ENCODE data around the gene NCKAP5.
"Not testable (repeated sequence)": the region's sequence is repeated elsewhere in the genome, so short reads cannot be mapped to it uniquely, and the experiment has no call there.

NCKAP5 gene

DNA sequence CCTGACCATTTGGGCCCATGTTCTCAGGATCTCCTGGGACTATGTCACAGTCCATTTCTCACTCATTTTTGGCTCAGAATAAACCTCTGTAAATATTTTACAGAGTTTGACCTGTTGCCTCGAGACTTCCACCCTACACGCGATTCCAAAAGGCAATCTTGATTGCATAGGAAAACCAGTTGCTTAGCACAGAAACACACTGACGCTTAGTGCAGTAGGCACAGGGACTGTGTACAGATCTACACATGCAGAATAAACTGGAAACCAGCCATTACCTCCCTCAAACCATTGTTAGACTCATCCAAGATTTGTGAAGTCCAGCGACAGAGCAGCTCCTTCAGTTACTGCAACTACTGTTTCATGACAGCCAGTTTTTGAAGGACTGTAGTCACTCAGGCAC, 73.0 kb downstream of the NCKAP5 start:
- DNase-seq: no peak

DNA sequence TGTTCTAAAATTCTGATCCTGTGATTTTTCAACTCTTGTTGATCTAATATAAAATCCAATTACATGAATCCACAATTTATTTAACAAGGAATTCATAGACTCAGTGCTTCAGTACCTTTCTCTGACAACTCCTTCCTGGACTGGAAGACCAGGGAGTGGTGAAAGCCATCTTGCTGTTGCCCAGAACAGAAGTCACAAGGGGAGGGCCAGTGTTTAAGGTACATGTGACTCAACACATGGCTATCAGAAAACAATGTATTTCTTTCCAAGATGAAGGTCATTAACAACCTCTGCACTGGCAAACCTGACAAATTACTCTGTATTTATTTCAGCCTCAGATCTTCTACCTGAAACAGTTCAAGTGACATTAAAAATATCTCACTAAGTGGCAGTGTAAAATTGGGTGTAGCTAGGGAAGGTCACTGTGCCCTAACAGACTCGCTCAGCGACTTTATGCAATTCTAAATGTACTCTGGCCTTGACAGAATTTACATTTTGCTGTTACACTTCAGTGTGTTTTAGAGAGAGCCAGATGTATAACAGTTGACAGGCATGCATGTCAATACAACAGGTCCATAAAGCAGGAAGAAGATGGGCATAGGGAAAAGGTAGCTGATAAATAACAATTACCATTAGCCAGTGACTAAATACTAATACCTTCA, 75.4 kb downstream of the NCKAP5 start:
- DNase-seq: no peak

DNA sequence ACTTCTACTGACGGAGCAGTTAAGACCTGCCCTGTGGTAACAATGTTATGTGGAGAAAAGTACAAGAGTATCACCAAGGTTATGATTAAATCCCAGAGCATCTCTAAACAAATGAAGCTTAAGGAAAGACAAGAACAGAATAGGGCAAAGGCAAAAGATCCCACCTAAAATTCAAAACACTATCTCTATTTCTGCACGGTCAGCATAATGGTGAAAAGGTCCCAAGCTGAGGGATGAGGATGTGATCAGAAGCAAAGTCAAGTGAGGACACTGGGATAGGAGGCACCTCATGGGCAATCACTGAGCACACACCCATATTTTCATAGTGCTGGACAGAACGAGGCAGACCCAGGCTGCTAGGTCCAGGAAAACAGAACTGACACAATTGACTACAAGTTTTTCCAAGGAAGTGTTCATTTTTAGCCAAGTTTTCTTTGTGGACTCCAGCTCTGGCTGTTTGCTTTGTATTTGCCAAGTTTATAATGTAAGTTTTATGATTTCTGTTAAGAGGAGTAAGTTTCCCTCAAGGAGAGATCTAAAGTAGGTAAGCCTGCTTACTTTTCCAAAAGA, 77.8 kb downstream of the NCKAP5 start:
- DNase-seq: no peak

DNA sequence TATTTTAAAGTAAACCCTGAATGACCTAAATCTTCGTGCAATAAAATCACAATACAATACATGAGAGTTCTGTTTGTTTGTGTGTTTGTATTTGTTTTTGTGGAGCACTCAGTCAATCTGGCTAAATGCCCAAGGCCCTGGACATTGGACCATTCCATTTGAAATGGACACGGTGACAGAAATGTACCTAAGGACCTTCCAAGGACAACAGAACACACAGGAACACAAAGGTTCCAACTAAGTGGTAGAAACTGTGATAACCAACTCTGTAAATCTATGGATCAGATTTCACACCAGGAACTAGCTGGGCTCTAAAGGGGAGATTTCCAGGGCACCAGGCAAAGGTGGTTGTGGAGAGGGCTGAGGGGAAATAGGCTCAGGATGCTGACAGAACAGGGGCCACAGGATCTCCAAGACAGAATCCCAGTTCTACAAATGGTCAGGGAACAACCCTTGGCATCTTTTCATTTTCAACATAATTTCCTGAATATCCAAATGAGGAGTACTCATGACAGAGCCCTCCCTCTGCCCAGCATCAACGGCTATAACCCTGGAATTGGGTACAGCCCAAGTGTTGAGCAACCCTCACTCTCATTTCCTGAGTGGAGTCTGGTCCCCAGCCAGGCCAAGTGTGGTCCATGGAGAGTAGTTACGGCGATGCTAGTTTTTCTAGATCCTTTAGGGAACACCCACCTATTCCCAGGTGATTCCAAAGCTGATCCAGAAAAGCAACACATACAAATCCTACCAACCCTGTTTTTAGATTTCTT, 78.4 kb downstream of the NCKAP5 start:
- no peak for DNase-seq

DNA sequence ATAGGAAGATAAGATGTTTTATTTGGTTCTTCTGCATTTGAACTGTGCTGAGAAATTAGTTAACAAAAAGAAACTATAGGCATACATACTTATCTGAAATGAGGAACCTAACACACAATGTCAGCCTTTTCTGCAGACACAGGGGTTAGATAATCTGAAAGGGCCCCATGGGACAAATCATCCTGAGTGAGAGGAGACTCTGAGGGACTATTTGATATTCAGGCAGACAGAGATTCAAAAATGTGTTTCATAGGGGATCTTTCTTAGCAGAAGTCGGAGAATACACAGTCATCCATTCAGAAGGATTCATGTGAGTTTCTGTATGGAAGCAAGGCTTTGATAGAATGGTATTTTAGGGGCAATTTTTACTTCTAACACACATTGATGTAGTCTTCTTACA, 79.1 kb downstream of the NCKAP5 start:
- no peak for DNase-seq

GRCh38 chr2:133486771-133487191, 81.5 kb downstream of the NCKAP5 start:
- no peak for DNase-seq

DNA sequence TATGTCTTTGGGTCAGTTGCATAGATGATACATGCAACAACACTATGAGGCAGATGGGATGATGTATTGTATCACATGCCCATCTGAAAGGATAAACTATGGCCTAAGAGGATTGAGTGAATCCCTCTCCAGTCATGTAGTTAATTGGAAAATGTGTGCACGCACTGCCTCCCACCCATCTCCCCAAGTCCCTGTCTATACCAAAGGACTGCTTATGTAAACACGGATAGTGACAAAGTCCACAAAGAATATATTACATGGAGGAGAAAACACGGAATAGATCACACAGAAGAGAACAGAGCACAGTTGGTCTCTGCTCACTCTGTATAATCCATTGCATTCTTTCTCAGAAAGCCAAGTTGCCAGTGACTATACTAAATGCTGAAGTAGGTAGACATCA, 82.4 kb downstream of the NCKAP5 start:
- DNase-seq: no peak

DNA sequence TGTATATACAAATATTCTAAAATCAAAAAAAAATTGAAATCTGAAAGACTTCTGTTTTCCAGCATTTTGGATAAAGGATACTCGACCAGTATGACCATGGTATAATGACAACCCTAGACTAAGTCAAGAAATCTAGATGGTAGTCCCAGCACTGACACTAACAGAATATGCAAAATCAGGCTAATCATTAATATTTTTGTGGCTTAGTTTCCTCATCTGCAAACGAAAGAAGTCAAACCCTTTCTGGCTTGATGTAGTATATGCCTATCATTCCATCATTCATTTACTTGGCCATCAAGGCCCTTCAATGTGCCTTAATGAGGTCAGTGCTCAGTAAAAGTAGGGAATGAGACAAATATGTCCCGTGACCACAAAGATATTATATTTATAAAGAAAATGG, 83.5 kb downstream of the NCKAP5 start:
- no peak for DNase-seq

- no peak for DNase-seq
Measured at GRCh38 chr2:133484106-133484505, 84.2 kb downstream of the NCKAP5 start.

GRCh38 chr2:133483181-133483580, 85.1 kb downstream of the NCKAP5 start:
- no peak for DNase-seq

DNA sequence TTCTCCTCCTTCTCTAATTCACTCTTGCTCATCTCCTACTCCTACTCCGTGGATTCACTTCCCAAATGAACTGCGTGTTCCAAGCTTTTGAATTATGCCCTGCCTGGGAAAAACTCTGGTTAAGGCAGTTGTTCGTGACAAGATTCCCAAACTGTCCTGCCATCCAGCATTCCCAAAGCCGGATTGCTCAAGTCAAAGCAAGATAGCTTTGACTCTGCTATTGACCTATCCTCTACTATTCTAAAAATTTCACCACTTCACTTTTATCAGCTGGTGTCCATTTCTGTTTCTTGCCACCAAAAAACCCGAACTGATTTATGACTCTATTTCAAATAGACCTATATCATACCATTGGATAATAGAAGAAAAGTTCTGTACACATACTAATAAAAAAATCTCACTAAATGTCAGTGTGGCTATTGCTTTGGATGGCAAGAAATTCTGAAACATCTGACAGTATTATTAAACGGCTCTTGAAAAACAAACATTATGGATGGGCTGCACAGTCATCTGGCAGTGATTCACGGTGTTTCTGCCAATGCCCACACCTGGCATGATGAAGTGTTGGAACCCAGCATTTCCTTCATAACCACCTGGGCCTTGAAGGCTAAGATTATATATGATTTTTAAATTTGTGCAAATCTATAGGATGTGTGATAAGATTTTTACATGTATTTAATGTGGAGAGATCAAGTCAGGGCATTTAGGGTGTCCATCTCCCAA, 87.4 kb downstream of the NCKAP5 start:
- DNase-seq: no peak

DNA sequence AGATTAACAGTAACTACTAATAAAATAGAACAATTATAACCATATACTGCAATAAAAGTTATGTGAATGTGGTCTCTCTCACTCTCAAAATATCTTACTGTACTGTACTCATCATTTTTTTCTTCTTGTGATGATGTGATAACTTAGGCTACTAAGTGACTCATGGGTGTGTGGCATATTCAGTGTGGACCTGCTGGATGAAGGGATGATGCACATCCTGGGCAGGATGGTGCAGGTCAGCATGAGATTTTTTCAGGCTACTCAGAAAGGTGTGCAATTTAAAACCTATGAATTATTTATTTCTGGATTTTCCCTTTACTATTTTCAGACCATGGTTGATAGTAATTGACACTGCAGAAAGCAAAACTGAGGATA, 90.7 kb downstream of the NCKAP5 start:
- no peak for DNase-seq

GRCh38 chr2:133476931-133477615, 91.2 kb downstream of the NCKAP5 start:
- no peak for DNase-seq

DNA sequence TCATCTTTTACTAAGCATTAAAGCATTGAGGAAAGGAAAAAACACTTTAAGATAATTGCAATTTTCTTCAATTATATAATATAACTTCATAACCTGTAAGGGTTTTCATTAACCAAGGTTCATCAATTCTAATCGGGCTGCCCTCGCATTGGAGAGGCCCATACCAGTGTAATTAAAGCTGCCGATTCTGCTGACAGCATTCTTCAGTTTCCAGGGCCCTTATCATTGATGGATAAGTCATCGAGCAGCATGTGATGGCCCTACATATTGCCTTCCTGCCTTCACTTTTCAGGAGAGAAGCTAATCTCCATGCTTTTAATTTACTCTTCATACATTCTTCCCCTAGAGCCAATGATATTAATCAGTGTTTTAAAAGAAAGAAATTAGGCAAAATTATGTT, 92.0 kb downstream of the NCKAP5 start:
- DNase-seq: no peak

GRCh38 chr2:133475610-133476009, 92.7 kb downstream of the NCKAP5 start:
- DNase-seq: no peak

DNA sequence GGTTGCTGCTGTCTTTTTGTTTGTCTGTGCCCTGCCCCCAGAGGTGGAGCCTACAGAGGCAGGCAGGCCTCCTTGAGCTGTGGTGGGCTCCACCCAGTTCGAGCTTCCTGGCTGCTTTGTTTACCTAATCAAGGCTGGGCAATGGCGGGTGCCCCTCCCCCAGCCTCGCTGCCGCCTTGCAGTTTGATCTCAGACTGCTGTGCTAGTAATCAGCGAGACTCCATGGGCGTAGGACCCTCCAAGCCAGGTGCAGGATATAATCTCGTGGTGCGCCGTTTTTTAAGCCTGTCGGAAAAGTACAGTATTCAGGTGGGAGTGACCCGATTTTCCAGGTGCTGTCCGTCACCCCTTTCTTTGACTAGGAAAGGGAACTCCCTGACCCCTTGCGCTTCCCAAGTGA, 97.8 kb downstream of the NCKAP5 start:
- DNase-seq: not testable (repeated sequence)

DNA sequence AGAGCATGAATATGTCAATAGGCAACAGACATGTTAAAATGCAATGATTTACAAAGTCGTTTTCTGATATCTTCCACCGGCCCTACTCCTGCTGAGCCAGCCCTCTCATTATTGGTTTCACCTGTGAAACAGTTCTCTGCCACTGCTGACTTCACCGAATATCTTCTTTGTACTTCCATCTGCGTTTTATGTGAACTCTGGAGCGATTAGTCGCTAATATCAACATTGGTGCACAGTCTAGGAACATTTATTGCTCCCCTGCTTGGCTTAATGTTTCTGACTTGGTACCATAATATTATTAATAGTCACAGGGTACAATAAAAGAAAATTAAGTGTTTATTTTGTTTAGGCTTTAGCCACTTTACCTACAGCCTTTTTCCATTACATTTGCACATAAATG, 105.5 kb downstream of the NCKAP5 start:
- DNase-seq: no peak

DNA sequence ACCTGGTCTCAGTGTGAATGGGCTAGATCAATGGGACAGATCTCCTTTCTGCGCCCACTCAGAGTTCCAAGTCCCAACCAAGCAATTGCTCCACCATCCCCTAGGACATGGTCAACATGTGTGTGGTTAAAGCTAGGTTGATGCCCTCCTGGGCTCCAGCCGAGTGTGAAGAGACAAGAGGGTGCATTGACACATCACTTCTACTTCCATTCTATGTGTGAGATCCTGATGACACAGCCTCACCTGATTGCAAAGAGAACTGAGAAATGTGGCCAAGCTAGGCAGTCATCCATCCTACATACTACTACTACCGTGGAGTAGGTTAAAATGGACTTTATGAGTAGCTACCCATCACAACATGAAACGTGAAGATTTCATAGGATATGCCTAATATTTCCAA, 106.8 kb downstream of the NCKAP5 start:
- DNase-seq: no peak

- no peak for DNase-seq
Measured at GRCh38 chr2:133459590-133459989, 108.7 kb downstream of the NCKAP5 start.

GRCh38 chr2:133458280-133458679, 110.0 kb downstream of the NCKAP5 start:
- DNase-seq: no peak

DNA sequence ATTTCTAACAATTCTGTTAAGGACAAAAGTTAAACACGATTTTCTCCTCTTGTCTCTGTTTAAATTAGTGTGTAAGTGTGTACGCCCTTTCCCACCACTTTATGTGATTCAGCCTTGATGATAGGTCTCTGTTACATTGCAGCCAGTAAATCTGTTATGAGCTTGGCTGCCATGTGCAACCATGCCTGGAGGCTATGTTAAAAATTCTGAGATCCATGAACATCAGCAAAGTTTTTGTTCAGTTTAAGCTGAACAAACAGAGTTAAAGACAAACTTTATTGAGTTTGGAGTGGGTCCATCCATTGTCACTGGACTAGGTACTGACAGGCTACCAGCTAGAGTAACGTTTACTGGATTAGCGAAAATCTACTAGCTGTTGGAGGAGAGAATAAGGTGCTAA, 110.4 kb downstream of the NCKAP5 start:
- no peak for DNase-seq

DNA sequence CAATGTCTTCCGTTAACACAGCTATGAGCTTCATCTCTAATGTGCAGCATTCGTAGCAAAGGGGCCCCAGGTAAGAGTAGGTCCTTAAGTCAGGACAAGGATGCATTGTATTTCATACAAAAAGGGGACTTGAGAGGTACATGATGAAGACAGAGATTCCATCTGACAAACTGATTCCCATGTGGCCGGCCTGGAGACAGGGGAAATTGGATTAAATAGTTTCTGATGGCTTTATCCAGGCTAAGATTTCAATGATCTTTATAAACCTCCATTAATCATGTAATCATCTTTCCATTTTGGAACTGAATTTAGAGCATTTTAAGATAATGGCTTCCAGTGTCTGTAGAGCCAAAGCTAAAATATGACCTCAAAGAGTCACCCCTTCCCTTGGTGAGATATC, 111.3 kb downstream of the NCKAP5 start:
- no peak for DNase-seq

- DNase-seq: no peak
Measured at GRCh38 chr2:133456156-133456555, 112.1 kb downstream of the NCKAP5 start.
